HCT116 (cell line): ENCODE measurements around the gene ICA1. TPM values are rescaled to one million over a fixed set of nuclear protein-coding genes. Genes with fewer than 3 reads are reported as not detected.

ENCODE experiments used
- ATAC-seq: fragments of 200-7000 bp; cut with Tn5 transposase; 2 replicates; pipeline ENCODE4 v1.9.1; 2020; ENCODE audit warnings: mild to moderate bottlenecking, moderate library complexity
- Bru-seq: library from RNA; stranded (reverse); fragments of 400-500 nt; gene quantifications from one replicate; lab custom pipeline; 2021; lab: Mats Ljungman, UMichigan
- BruChase-seq, 2 experiments: library from RNA; stranded (reverse); fragments of 400-500 nt; gene quantifications; one replicate each; lab custom pipeline; 2021; lab: Mats Ljungman, UMichigan
- BruUV-seq: library from RNA; stranded (reverse); fragments of 400-500 nt; replicated peaks from 2 replicates; lab custom pipeline; 2021; lab: Mats Ljungman, UMichigan
- CTCF ChIA-PET: fragments of 300-600 bp; sonication (Branson Sonifier 250); formaldehyde crosslinking; loops from one replicate; lab custom pipeline; 2021; ENCODE audit warnings: antibody characterized with exemption; lab: Charles Lee
- POLR2A ChIA-PET: fragments of 300-600, 350-600 bp; sonication (Branson Sonifier 250); formaldehyde crosslinking; loops from one replicate; lab custom pipeline; 2021; ENCODE audit warnings: antibody characterized with exemption; lab: Charles Lee
- RAD21 ChIA-PET, 2 experiments: fragments of 300-600 bp; sonication (Branson Sonifier 250); formaldehyde crosslinking; loops; one replicate each; lab custom pipeline; 2023; ENCODE audit warnings: low total read pairs in 2 of 2; ENCODE audit not compliant: uncharacterized antibody in 2 of 2, unreplicated experiment in 2 of 2, low non-redundant PET in 1 of 2; lab: Charles Lee
- DNase-seq: peaks from one replicate; pipeline ENCODE4 v3.0.0-alpha.2; 2010; ENCODE audit warnings: low read depth, low spot score
- H2AFZ ChIP-seq: fragments of 200-600 bp; shearing (Covaris generic), sonication (generic); 2 replicates; pipeline ENCODE4 v1.6.1; 2017; ENCODE audit warnings: low read depth, mixed run types, mixed read lengths, antibody characterized with exemption, low read length; ENCODE audit not compliant: poor library complexity, severe bottlenecking
- H3K27ac ChIP-seq: 2 replicates; pipeline ENCODE4 v1.5.1; 2012; ENCODE audit warnings: low read depth, low read length
- H3K27me3 ChIP-seq: fragments of 200-600 bp; sonication (generic); 2 replicates; pipeline ENCODE4 v1.6.1; 2016; ENCODE audit warnings: mixed run types, low read length, mixed read lengths; ENCODE audit not compliant: insufficient read depth
- H3K36me3 ChIP-seq, 2 experiments: fragments of 200-500 bp in 1 of 2; fragments of 200-600 bp in 1 of 2; sonication (Bioruptor generic) in 1 of 2; sonication (generic) in 1 of 2; 2 replicates each; pipeline versions ENCODE4 v1.5.1 to v1.6.1; 2014 to 2016; ENCODE audit warnings: low read length in 2 of 2, inconsistent platforms in 1 of 2, mixed read lengths in 1 of 2, mixed run types in 1 of 2; ENCODE audit not compliant: insufficient read depth in 2 of 2, control insufficient read depth in 1 of 2
- H3K4me1 ChIP-seq, 2 experiments: fragments of 200-600 bp in 1 of 2; sonication (generic) in 1 of 2; 2 replicates each; pipeline versions ENCODE4 v1.5.1 to v1.6.1; 2012 to 2017; ENCODE audit warnings: low read length in 2 of 2, inconsistent platforms in 1 of 2, mild to moderate bottlenecking in 1 of 2, mixed read lengths in 1 of 2, mixed run types in 1 of 2, moderate library complexity in 1 of 2; ENCODE audit not compliant: insufficient read depth in 2 of 2, control insufficient read depth in 1 of 2
- H3K4me2 ChIP-seq: fragments of 200-600 bp; sonication (generic); 2 replicates; pipeline ENCODE4 v1.6.1; 2017; ENCODE audit warnings: mixed run types, low read length, mixed read lengths
- H3K4me3 ChIP-seq, 2 experiments: fragments of 200-600 bp in 1 of 2; sonication (generic) in 1 of 2; replicated peaks in 1 of 2; 2 replicates each; pipeline ENCODE4 v1.5.1; 2011 to 2016; ENCODE audit warnings: low read length in 2 of 2, control low read depth in 1 of 2, low read depth in 1 of 2, mild to moderate bottlenecking in 1 of 2, mixed read lengths in 1 of 2, mixed run types in 1 of 2
- H3K79me2 ChIP-seq: fragments of 200-600 bp; sonication (generic); 2 replicates; pipeline ENCODE4 v1.6.1; 2017; ENCODE audit warnings: mild to moderate bottlenecking, mixed run types, low read length, moderate library complexity, mixed read lengths; ENCODE audit not compliant: insufficient read depth
- H3K9ac ChIP-seq: fragments of 200-600 bp; sonication (generic); 2 replicates; pipeline ENCODE4 v1.6.1; 2016; ENCODE audit warnings: low read length, mixed read lengths
- H3K9me2 ChIP-seq: fragments of 200-600 bp; sonication (generic), shearing (Covaris generic); 2 replicates; pipeline ENCODE4 v1.6.1; 2017; ENCODE audit warnings: mixed run types, mild to moderate bottlenecking, moderate library complexity; ENCODE audit not compliant: insufficient read depth
- H3K9me3 ChIP-seq, 2 experiments: fragments of 200-500 bp in 1 of 2; fragments of 200-600 bp in 1 of 2; sonication (Bioruptor generic) in 1 of 2; sonication (generic) in 1 of 2; 2 replicates each; pipeline ENCODE4 v1.6.1; 2014 to 2017; ENCODE audit warnings: low read length in 2 of 2, mixed read lengths in 2 of 2, inconsistent platforms in 1 of 2, low read depth in 1 of 2, mild to moderate bottlenecking in 1 of 2, mixed run types in 1 of 2, moderate library complexity in 1 of 2; ENCODE audit not compliant: control insufficient read depth in 1 of 2, insufficient read depth in 1 of 2
- H4K20me1 ChIP-seq: fragments of 200-600 bp; sonication (generic), shearing (Covaris generic); 2 replicates; pipeline ENCODE4 v1.6.1; 2017; ENCODE audit warnings: mixed run types, mild to moderate bottlenecking, moderate library complexity; ENCODE audit not compliant: insufficient read depth
- CBX3 ChIP-seq: IDR thresholded peaks from 2 replicates; pipeline ENCODE4 v1.6.1; 2012; ENCODE audit warnings: low read depth
- CEBPB ChIP-seq: IDR thresholded peaks from 2 replicates; pipeline ENCODE4 v1.6.1; 2012; ENCODE audit warnings: low read depth
- EGR1 ChIP-seq: IDR thresholded peaks from 2 replicates; pipeline ENCODE4 v1.6.1; 2012; ENCODE audit warnings: low read depth
- ELF1 ChIP-seq: IDR thresholded peaks from 2 replicates; pipeline ENCODE4 v1.6.1; 2012; ENCODE audit warnings: low read depth, borderline replicate concordance
- EZH2 ChIP-seq: fragments of 200-600 bp; sonication (generic); IDR thresholded peaks from 2 replicates; pipeline ENCODE4 v1.6.1; 2017; ENCODE audit warnings: antibody characterized with exemption, mixed run types
- EZH2phosphoT487 ChIP-seq: fragments of 200-600 bp; IDR thresholded peaks from 2 replicates; pipeline ENCODE4 v1.6.1; 2018; ENCODE audit warnings: antibody characterized with exemption, borderline replicate concordance
- FOSL1 ChIP-seq: IDR thresholded peaks from 2 replicates; pipeline ENCODE4 v1.6.1; 2012; ENCODE audit warnings: low read depth
- JUND ChIP-seq: IDR thresholded peaks from 2 replicates; pipeline ENCODE4 v1.6.1; 2012
- POLR2A ChIP-seq: IDR thresholded peaks from 2 replicates; pipeline ENCODE4 v1.7.0; 2011; ENCODE audit warnings: borderline replicate concordance; ENCODE audit not compliant: insufficient read depth, insufficient read length; ENCODE audit errors: extremely low read depth
- POLR2AphosphoS5 ChIP-seq: IDR thresholded peaks from 2 replicates; pipeline ENCODE4 v1.6.1; 2011; ENCODE audit warnings: mild to moderate bottlenecking, low read depth, low read length, moderate library complexity
- RAD21 ChIP-seq: IDR thresholded peaks from 2 replicates; pipeline ENCODE4 v1.6.1; 2012; ENCODE audit warnings: low read depth, mild to moderate bottlenecking
- SP1 ChIP-seq: IDR thresholded peaks from 2 replicates; pipeline ENCODE4 v1.6.1; 2012; ENCODE audit warnings: low read depth
- SRF ChIP-seq: IDR thresholded peaks from 2 replicates; pipeline ENCODE4 v1.6.1; 2012; ENCODE audit warnings: low read depth
- YY1 ChIP-seq: IDR thresholded peaks from 2 replicates; pipeline ENCODE4 v1.6.1; 2011; ENCODE audit warnings: low read length, low read depth, moderate library complexity, mild to moderate bottlenecking; ENCODE audit not compliant: insufficient replicate concordance; ENCODE audit errors: extremely low read depth
- ZNF274 ChIP-seq: fragments of 200-500 bp; sonication (Bioruptor generic); IDR thresholded peaks from 2 replicates; pipeline ENCODE4 v1.6.1; 2014; ENCODE audit warnings: mild to moderate bottlenecking, low read depth, low read length, inconsistent platforms
- intact Hi-C: fragments of 100-400 bp; cut with micrococcal nuclease; formaldehyde crosslinking; loops from 2 replicates; pipeline ENCODE4 v1.10.0; 2022
- long read RNA-seq: library from polyadenylated mRNA; unstranded; transcript quantifications from one replicate; pipeline ENCODE4 v2.0.0, GENCODE V29; 2021; ENCODE audit not compliant: unreplicated experiment
- polyA plus RNA-seq: library from polyadenylated mRNA; unstranded; fragments of >200 nt; gene quantifications from 2 replicates; pipeline ENCODE4 v1.2.1, GENCODE V29; 2012; ENCODE audit warnings: missing spikeins
- total RNA-seq: library from RNA; stranded (reverse); gene quantifications from one replicate; pipeline ENCODE4 v1.2.1, GENCODE V29; 2021; ENCODE audit not compliant: unreplicated experiment
- TF ChIP-seq, protein P1 (sequence below): IDR thresholded peaks from 2 replicates; pipeline ENCODE4 v1.6.1; 2012
- TF ChIP-seq, protein P2 (sequence below): IDR thresholded peaks from 2 replicates; pipeline ENCODE4 v1.6.1; 2012
- TF ChIP-seq, protein P3 (sequence below): IDR thresholded peaks from 2 replicates; pipeline ENCODE4 v1.6.1; 2011; ENCODE audit warnings: mild to moderate bottlenecking, low read length, moderate library complexity; ENCODE audit not compliant: insufficient replicate concordance; ENCODE audit errors: extremely low read depth
- TF ChIP-seq, protein P4 (sequence below): IDR thresholded peaks from 2 replicates; pipeline ENCODE4 v1.6.1; 2012; ENCODE audit warnings: low read depth

ICA1 gene
- total RNA-seq = 16.4 TPM
- polyA plus RNA-seq = 12.0 and 12.4 TPM in 2 replicates
- percentile 72 among the genes with signal in this experiment for Bru-seq, nascent RNA
- percentile 54 among the genes with signal in this experiment for BruChase-seq, experiment 1, labeled RNA remaining after a 6-hour chase
- percentile 57 among the genes with signal in this experiment for BruChase-seq, experiment 2, labeled RNA remaining after a 2-hour chase
- long read RNA-seq, transcript ICA1-207 (14 exons, 2,440 nt) = major isoform, 7 of 32 reads
- long read RNA-seq, partial matches to known transcripts = 6 of 32 reads
- long read RNA-seq, other reads (novel, unspliced or antisense) = 12 of 32 reads

DNA sequence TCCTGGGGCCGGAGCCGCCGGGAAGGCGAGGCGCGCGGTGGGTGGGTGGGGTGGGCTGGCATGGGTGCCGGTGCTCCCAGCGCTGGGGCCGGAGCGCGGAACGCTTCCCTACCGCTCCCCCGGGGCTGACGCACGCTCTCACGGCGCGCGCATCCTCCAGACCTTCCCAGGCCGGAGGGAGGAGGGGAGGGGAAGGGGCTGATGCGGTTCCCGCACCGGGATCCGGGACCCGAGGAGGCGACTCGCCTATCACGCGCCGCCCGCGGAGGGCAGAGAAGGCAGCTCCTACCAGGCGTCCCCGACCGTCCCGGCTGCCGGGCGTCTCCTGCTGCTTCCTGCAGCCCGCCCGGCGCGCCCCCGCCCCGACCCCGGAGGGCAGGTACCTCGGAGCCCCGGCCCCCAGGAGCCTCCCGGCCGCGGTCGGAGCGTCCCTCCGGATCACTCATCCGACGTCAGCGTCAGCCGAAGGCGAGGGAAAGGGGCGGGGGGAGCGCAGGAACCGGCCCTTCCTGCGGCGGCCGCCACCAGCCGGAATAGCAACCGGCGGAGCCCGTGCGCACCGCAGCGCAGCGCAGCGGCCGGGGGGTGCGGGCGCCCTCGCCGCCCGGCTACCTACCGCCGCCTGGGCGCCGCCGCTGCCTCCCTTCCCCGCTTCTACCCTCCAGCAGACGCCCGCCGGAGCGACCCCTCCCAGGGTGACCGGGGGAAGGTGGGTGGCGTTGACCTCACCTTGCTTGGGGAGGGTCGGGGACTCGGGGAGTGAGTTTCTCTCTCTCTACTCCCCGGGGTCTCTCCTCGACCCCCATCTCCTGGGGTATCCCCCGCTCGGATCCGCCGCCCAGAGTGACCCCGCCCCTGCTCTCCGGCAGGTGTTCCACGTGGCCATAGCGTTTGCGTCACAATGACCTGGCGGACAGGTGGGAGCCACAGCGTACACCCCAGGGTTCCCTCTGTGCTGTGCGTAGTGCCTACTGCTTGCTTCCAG lies at the start of gene ICA1:
Gene ICA1 (minus strand): TSS at position 457 of the 985 bp plus-strand sequence. CDS start 26,241 bp downstream, outside the sequence.
- Histone ChIP-seq H3K27ac (peak within 1 kb of the TSS; percentile 81), H3K79me2 (peaks cover 3% of the 10 kb centered on the region; the same call in 1 of the 2 replicates), H3K9me3 (no peaks in the 10 kb centered on the region), H2AFZ (peak within 1 kb of the TSS; percentile 74), H3K9ac (peak within 1 kb of the TSS; percentile 78), H4K20me1 (no peaks in the 10 kb centered on the region), H3K9me2 (no peaks in the 10 kb centered on the region), H3K27me3 (no peaks in the 10 kb centered on the region), H3K36me3 (no peaks in the 10 kb centered on the region), H3K4me1 (peaks cover 0 to 15% of the 10 kb centered on the region in 2 experiments; a peak in 3 of 4 replicates), H3K4me3 (peak within 1 kb of the TSS; percentile 70 to 82), H3K4me2 (peak within 1 kb of the TSS; percentile 81)
- POLR2A ChIA-PET = interaction anchor here (1.4 kb wide), 1 partner anchor 34 kb away, joined by 3 read pairs; no protein-coding TSS in a partner anchor
- intact Hi-C loops = no loop called here
- ATAC-seq = peak; percentile 87
- DNase-seq = no peak
- CTCF ChIA-PET = no interaction called here
- no TSS peak for BruUV-seq
- RAD21 ChIA-PET = interaction anchor here in 1 of 2 experiments (1.4 kb wide), 1 partner anchor 34 kb away, joined by 3 read pairs; no protein-coding TSS in a partner anchor
- TF ChIP-seq ELF1 (no peak), RAD21 (no peak), POLR2A (no peak), SP1 (0 out of 2 replicates have a peak, but pooled peaks have one; percentile 18), SRF (no peak), POLR2AphosphoS5 (peak; percentile 45), CBX3 (0 out of 2 replicates have a peak, but pooled peaks have one; percentile 11), FOSL1 (no peak; the same call in 1 of the 2 replicates), ZNF274 (no peak), JUND (no peak), EZH2phosphoT487 (no peak), YY1 (no peak), CEBPB (no peak), EZH2 (no peak), EGR1 (no peak)
- TF ChIP-seq, protein P1, sequence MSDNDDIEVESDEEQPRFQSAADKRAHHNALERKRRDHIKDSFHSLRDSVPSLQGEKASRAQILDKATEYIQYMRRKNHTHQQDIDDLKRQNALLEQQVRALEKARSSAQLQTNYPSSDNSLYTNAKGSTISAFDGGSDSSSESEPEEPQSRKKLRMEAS = peak; percentile 95
- TF ChIP-seq, protein P2, sequence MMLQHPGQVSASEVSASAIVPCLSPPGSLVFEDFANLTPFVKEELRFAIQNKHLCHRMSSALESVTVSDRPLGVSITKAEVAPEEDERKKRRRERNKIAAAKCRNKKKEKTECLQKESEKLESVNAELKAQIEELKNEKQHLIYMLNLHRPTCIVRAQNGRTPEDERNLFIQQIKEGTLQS = no peak
- TF ChIP-seq, protein P3, sequence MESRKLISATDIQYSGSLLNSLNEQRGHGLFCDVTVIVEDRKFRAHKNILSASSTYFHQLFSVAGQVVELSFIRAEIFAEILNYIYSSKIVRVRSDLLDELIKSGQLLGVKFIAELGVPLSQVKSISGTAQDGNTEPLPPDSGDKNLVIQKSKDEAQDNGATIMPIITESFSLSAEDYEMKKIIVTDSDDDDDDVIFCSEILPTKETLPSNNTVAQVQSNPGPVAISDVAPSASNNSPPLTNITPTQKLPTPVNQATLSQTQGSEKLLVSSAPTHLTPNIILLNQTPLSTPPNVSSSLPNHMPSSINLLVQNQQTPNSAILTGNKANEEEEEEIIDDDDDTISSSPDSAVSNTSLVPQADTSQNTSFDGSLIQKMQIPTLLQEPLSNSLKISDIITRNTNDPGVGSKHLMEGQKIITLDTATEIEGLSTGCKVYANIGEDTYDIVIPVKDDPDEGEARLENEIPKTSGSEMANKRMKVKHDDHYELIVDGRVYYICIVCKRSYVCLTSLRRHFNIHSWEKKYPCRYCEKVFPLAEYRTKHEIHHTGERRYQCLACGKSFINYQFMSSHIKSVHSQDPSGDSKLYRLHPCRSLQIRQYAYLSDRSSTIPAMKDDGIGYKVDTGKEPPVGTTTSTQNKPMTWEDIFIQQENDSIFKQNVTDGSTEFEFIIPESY = no peak
- TF ChIP-seq, protein P4, sequence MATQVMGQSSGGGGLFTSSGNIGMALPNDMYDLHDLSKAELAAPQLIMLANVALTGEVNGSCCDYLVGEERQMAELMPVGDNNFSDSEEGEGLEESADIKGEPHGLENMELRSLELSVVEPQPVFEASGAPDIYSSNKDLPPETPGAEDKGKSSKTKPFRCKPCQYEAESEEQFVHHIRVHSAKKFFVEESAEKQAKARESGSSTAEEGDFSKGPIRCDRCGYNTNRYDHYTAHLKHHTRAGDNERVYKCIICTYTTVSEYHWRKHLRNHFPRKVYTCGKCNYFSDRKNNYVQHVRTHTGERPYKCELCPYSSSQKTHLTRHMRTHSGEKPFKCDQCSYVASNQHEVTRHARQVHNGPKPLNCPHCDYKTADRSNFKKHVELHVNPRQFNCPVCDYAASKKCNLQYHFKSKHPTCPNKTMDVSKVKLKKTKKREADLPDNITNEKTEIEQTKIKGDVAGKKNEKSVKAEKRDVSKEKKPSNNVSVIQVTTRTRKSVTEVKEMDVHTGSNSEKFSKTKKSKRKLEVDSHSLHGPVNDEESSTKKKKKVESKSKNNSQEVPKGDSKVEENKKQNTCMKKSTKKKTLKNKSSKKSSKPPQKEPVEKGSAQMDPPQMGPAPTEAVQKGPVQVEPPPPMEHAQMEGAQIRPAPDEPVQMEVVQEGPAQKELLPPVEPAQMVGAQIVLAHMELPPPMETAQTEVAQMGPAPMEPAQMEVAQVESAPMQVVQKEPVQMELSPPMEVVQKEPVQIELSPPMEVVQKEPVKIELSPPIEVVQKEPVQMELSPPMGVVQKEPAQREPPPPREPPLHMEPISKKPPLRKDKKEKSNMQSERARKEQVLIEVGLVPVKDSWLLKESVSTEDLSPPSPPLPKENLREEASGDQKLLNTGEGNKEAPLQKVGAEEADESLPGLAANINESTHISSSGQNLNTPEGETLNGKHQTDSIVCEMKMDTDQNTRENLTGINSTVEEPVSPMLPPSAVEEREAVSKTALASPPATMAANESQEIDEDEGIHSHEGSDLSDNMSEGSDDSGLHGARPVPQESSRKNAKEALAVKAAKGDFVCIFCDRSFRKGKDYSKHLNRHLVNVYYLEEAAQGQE = no peak
